PC-9 (cell line): Measurements from ENCODE around the gene FERMT2. TPM values are rescaled to one million over a fixed set of nuclear protein-coding genes. Genes with fewer than 3 reads are reported as not detected.

Experiments used
- BruUV-seq: library from RNA; stranded (reverse); fragments of 400-500 nt; replicated peaks from 2 replicates; lab custom pipeline; 2021; lab: Mats Ljungman, UMichigan
- CTCF ChIA-PET: fragments of 300-600 bp; sonication (Branson Sonifier 250); formaldehyde crosslinking; loops from one replicate; lab custom pipeline; 2022; ENCODE audit warnings: antibody characterized with exemption; lab: Charles Lee
- POLR2A ChIA-PET: fragments of 300-600 bp; sonication (Branson Sonifier 250); formaldehyde crosslinking; loops from one replicate; lab custom pipeline; 2022; ENCODE audit warnings: antibody characterized with exemption; ENCODE audit not compliant: unreplicated experiment; lab: Charles Lee
- DNase-seq, 2 experiments: peaks; one replicate each; pipeline versions ENCODE4 v3.0.0 to v3.0.0-alpha.2; 2015 to 2022; ENCODE audit warnings: mixed read lengths in 1 of 2
- H2AFZ ChIP-seq: fragments of 200-600 bp; sonication (generic); 2 replicates; pipeline ENCODE4 v1.8.1; 2017; ENCODE audit warnings: antibody characterized with exemption
- H3F3A ChIP-seq: fragments of 200-600 bp; sonication (generic); 2 replicates; pipeline ENCODE4 v1.8.1; 2017; ENCODE audit warnings: antibody characterized with exemption, mild to moderate bottlenecking, low read depth; ENCODE audit not compliant: insufficient read depth
- H3K27ac ChIP-seq: fragments of 200-600 bp; sonication (generic); 2 replicates; pipeline ENCODE4 v1.6.1; 2016; ENCODE audit warnings: mixed run types
- H3K27me3 ChIP-seq: fragments of 200-600 bp; sonication (generic); 2 replicates; pipeline ENCODE4 v1.6.1; 2016; ENCODE audit warnings: low read depth, mixed run types; ENCODE audit not compliant: insufficient read depth
- H3K36me3 ChIP-seq: fragments of 200-600 bp; sonication (generic); 2 replicates; pipeline ENCODE4 v1.6.1; 2016; ENCODE audit warnings: low read depth, mixed run types
- H3K4me1 ChIP-seq: fragments of 200-600 bp; sonication (generic); replicated peaks from 2 replicates; pipeline ENCODE4 v1.6.1; 2016; ENCODE audit warnings: mixed run types; ENCODE audit not compliant: insufficient read depth
- H3K4me2 ChIP-seq: fragments of 200-600 bp; sonication (generic); 2 replicates; pipeline ENCODE4 v1.6.1; 2017; ENCODE audit warnings: mixed run types
- H3K4me3 ChIP-seq: fragments of 200-600 bp; sonication (generic); 2 replicates; pipeline ENCODE4 v1.6.1; 2016; ENCODE audit warnings: mixed run types
- H3K79me2 ChIP-seq: fragments of 200-600 bp; sonication (generic); 2 replicates; pipeline ENCODE4 v1.6.1; 2017; ENCODE audit warnings: low read depth, mixed run types
- H3K9me2 ChIP-seq: fragments of 200-600 bp; sonication (generic); 2 replicates; pipeline ENCODE4 v1.8.1; 2017; ENCODE audit warnings: mild to moderate bottlenecking; ENCODE audit not compliant: insufficient read depth
- H3K9me3 ChIP-seq: fragments of 200-600 bp; sonication (generic); 2 replicates; pipeline ENCODE4 v1.8.1; 2016; ENCODE audit warnings: low read depth; ENCODE audit not compliant: insufficient read depth
- H4K20me1 ChIP-seq: fragments of 200-600 bp; sonication (generic); 2 replicates; pipeline ENCODE4 v1.8.1; 2017; ENCODE audit not compliant: insufficient read depth
- EZH2 ChIP-seq: fragments of 200-600 bp; sonication (generic); IDR thresholded peaks from 2 replicates; pipeline ENCODE4 v1.8.0; 2017; ENCODE audit warnings: antibody characterized with exemption, low read depth
- intact Hi-C: fragments of 100-400 bp; cut with micrococcal nuclease; formaldehyde crosslinking; loops from one replicate; pipeline ENCODE4 v1.10.0; 2022; ENCODE audit not compliant: unreplicated experiment
- total RNA-seq: library from RNA; stranded (reverse); gene quantifications from 2 replicates; pipeline ENCODE4 v1.2.3, GENCODE V29; 2021
- TF ChIP-seq, protein P1 (sequence below): fragments of 200-600 bp; sonication (generic); conservative IDR thresholded peaks from 2 replicates; pipeline ENCODE4 v1.6.1; 2017; ENCODE audit warnings: mixed run types, antibody characterized with exemption, mild to moderate bottlenecking, moderate library complexity

Gene FERMT2
- total RNA-seq, 1 experiment from 2014 or later = 9.0 TPM

- Histone ChIP-seq H3K27me3 (no peaks in the 10 kb centered on the region), H2AFZ (no peak overlapping the region), H3K79me2 (no peaks in the 10 kb centered on the region), H3K9me2 (no peaks in the 10 kb centered on the region), H3K9me3 (no peaks in the 10 kb centered on the region), H3K4me2 (no peak overlapping the region), H3K27ac (no peak overlapping the region), H3K4me1 (no peaks in the 10 kb centered on the region), H3K4me3 (no peak overlapping the region), H4K20me1 (no peaks in the 10 kb centered on the region), H3F3A (no peaks in the 10 kb centered on the region), H3K36me3 (no peaks in the 10 kb centered on the region)
- no TSS peak for BruUV-seq
- CTCF ChIA-PET = no interaction called here
- intact Hi-C loops = no loop called here
- TF ChIP-seq, protein P1, sequence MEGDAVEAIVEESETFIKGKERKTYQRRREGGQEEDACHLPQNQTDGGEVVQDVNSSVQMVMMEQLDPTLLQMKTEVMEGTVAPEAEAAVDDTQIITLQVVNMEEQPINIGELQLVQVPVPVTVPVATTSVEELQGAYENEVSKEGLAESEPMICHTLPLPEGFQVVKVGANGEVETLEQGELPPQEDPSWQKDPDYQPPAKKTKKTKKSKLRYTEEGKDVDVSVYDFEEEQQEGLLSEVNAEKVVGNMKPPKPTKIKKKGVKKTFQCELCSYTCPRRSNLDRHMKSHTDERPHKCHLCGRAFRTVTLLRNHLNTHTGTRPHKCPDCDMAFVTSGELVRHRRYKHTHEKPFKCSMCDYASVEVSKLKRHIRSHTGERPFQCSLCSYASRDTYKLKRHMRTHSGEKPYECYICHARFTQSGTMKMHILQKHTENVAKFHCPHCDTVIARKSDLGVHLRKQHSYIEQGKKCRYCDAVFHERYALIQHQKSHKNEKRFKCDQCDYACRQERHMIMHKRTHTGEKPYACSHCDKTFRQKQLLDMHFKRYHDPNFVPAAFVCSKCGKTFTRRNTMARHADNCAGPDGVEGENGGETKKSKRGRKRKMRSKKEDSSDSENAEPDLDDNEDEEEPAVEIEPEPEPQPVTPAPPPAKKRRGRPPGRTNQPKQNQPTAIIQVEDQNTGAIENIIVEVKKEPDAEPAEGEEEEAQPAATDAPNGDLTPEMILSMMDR = no peak
- TF ChIP-seq EZH2 = no peak
- POLR2A ChIA-PET = no interaction called here
- DNase-seq = no peak
These were observed 90.6 kb downstream of the FERMT2 start for GRCh38 chr14:52860209-52860608.

DNA sequence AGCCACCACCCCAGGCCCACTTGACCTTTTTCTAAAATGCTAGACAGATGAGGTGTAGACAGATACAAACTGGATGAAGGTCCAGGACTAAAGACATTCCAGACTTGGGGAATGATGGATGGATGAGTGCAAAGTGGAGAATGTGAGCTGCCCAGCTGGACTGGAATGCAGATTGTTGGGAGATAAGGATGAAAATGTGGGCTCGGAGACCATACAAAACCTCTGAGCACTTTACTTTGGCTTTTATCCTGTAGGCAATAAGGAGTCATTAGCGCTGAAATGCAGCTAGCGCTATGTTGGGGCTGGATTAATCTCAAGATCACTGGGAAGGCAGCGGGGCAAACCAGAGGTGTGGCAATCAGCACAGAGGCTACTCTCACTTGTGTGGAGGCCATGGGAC lies 94.7 kb downstream of the FERMT2 start:
- Histone ChIP-seq H2AFZ (no peak overlapping the region), H3K79me2 (no peaks in the 10 kb centered on the region), H3K9me3 (no peaks in the 10 kb centered on the region), H3K36me3 (no peaks in the 10 kb centered on the region), H3K9me2 (no peaks in the 10 kb centered on the region), H3K4me2 (no peak overlapping the region), H3K4me3 (no peak overlapping the region), H3F3A (no peaks in the 10 kb centered on the region), H4K20me1 (no peaks in the 10 kb centered on the region), H3K27me3 (no peaks in the 10 kb centered on the region), H3K27ac (no peak overlapping the region), H3K4me1 (no peaks in the 10 kb centered on the region)
- DNase-seq = no peak
- TF ChIP-seq EZH2 = no peak
- TF ChIP-seq, protein P1 = no peak
- POLR2A ChIA-PET = no interaction called here
- BruUV-seq = no TSS peak
- CTCF ChIA-PET = no interaction called here
- intact Hi-C loops = no loop called here

- H3K4me3 ChIP-seq = no peak overlapping the region
- H3K9me3 ChIP-seq = no peaks in the 10 kb centered on the region
- no peak overlapping the region for H3K4me2 ChIP-seq
- DNase-seq = no peak
- TF ChIP-seq EZH2 = no peak
- TF ChIP-seq, protein P1 = no peak
- intact Hi-C loops = no loop called here
- H3K36me3 ChIP-seq = no peaks in the 10 kb centered on the region
- H3K27ac ChIP-seq = no peak overlapping the region
- H4K20me1 ChIP-seq = no peaks in the 10 kb centered on the region
- no peaks in the 10 kb centered on the region for H3K79me2 ChIP-seq
- H3K4me1 ChIP-seq = no peaks in the 10 kb centered on the region
- no peaks in the 10 kb centered on the region for H3K9me2 ChIP-seq
- no TSS peak for BruUV-seq
- ChIA-PET CTCF (no interaction called here), POLR2A (no interaction called here)
- H3F3A ChIP-seq = no peaks in the 10 kb centered on the region
- H3K27me3 ChIP-seq = no peaks in the 10 kb centered on the region
- no peak overlapping the region for H2AFZ ChIP-seq
These were observed 97.4 kb downstream of the FERMT2 start for GRCh38 chr14:52853522-52853854.
